MM.1S (cell line): ENCODE data around the gene RPGRIP1L.

ENCODE experiments used
- DNase-seq: peaks from one replicate; pipeline ENCODE4 v3.0.0-alpha.2; 2015
- H2AFZ ChIP-seq: fragments of 300-600 bp; sonication (generic); 2 replicates; pipeline ENCODE4 v1.6.0; 2016; ENCODE audit warnings: antibody characterized with exemption, low read length
- H3F3A ChIP-seq: fragments of 300-600 bp; sonication (generic); 2 replicates; pipeline ENCODE4 v1.6.1; 2016; ENCODE audit warnings: mild to moderate bottlenecking, antibody characterized with exemption, low read length, moderate library complexity, mixed read lengths; ENCODE audit not compliant: insufficient read depth
- H3K27ac ChIP-seq: fragments of 300-600 bp; sonication (generic); 2 replicates; pipeline ENCODE4 v1.5.1; 2016; ENCODE audit warnings: mild to moderate bottlenecking, low read length
- H3K27me3 ChIP-seq: fragments of 300-600 bp; sonication (generic); replicated peaks from 2 replicates; pipeline ENCODE4 v1.6.0; 2016; ENCODE audit warnings: low read length; ENCODE audit not compliant: insufficient read depth
- H3K36me3 ChIP-seq: fragments of 300-600 bp; sonication (generic); replicated peaks from 2 replicates; pipeline ENCODE4 v1.6.1; 2016; ENCODE audit warnings: mild to moderate bottlenecking, low read length, mixed read lengths; ENCODE audit not compliant: insufficient read depth
- H3K4me1 ChIP-seq: fragments of 300-600 bp; sonication (generic); 2 replicates; pipeline ENCODE4 v1.6.1; 2016; ENCODE audit warnings: low read length, mixed read lengths
- H3K4me2 ChIP-seq: fragments of 300-600 bp; sonication (generic); 2 replicates; pipeline ENCODE4 v1.6.0; 2016; ENCODE audit warnings: low read depth, low read length
- H3K4me3 ChIP-seq: fragments of 300-600 bp; sonication (generic); 2 replicates; pipeline ENCODE4 v1.5.1; 2016; ENCODE audit warnings: low read length, mixed read lengths
- H3K79me2 ChIP-seq: fragments of 300-600 bp; sonication (generic); 2 replicates; pipeline ENCODE4 v1.6.1; 2016; ENCODE audit warnings: mixed run types, low read length, mixed read lengths
- H3K9ac ChIP-seq: fragments of 300-600 bp; sonication (generic); 2 replicates; pipeline ENCODE4 v1.6.1; 2016; ENCODE audit warnings: low read length, mixed read lengths
- H3K9me2 ChIP-seq: fragments of 300-600 bp; sonication (generic); replicated peaks from 2 replicates; pipeline ENCODE4 v1.6.1; 2016; ENCODE audit warnings: mild to moderate bottlenecking, low read length, mixed read lengths; ENCODE audit not compliant: insufficient read depth
- H3K9me3 ChIP-seq: fragments of 300-600 bp; sonication (generic); replicated peaks from 2 replicates; pipeline ENCODE4 v1.6.1; 2016; ENCODE audit warnings: mild to moderate bottlenecking, low read length, mixed read lengths; ENCODE audit not compliant: insufficient read depth
- H4K20me1 ChIP-seq: fragments of 300-600 bp; sonication (generic); 2 replicates; pipeline ENCODE4 v1.6.1; 2016; ENCODE audit warnings: mild to moderate bottlenecking, low read length, moderate library complexity, mixed read lengths; ENCODE audit not compliant: insufficient read depth
- EZH2 ChIP-seq: fragments of 300-600 bp; sonication (generic); optimal IDR thresholded peaks from 2 replicates; pipeline ENCODE3; 2017; ENCODE audit warnings: low read depth, mild to moderate bottlenecking, antibody characterized with exemption, low read length, mixed read lengths
- EZH2phosphoT487 ChIP-seq: fragments of 300-600 bp; sonication (generic); IDR thresholded peaks from 2 replicates; pipeline ENCODE4 v1.6.1; 2018; ENCODE audit warnings: antibody characterized with exemption, low read length
- TF ChIP-seq, protein P1 (sequence below): fragments of 300-600 bp; sonication (generic); IDR thresholded peaks from 2 replicates; pipeline ENCODE4 v1.5.1; 2016; ENCODE audit warnings: antibody characterized with exemption, low read length, mixed read lengths

The RPGRIP1L gene

DNA sequence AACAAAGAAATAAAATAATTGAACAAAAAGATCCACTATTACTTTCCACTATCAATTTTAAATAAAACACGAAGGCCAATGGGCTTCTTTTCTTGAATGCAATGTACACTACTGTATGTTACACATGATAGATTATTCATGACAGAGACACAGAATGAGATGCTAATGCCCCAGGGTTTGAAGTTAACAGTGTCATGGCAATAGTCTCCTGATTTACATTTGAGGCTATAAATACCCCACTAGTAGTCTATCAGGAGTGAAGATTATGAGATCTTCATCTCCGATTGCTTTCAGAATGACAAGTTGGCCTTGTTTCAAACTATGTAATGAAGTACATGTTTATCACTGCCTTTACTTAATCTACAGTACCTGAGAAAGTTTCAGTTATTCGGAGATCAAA, 84.4 kb downstream of the RPGRIP1L start:
- Histone ChIP-seq H3K4me3 (no peak overlapping the region), H3K9me3 (no peaks in the 10 kb centered on the region; the same call in 1 of the 2 replicates), H4K20me1 (no peaks in the 10 kb centered on the region), H3K79me2 (no peaks in the 10 kb centered on the region), H3K4me2 (no peak overlapping the region), H3K9me2 (no peaks in the 10 kb centered on the region), H2AFZ (no peak overlapping the region), H3K36me3 (no peaks in the 10 kb centered on the region), H3K27ac (no peak overlapping the region), H3K4me1 (no peaks in the 10 kb centered on the region), H3F3A (no peaks in the 10 kb centered on the region), H3K27me3 (no peaks in the 10 kb centered on the region), H3K9ac (no peak overlapping the region)
- no peak for TF ChIP-seq EZH2
- TF ChIP-seq, protein P1, sequence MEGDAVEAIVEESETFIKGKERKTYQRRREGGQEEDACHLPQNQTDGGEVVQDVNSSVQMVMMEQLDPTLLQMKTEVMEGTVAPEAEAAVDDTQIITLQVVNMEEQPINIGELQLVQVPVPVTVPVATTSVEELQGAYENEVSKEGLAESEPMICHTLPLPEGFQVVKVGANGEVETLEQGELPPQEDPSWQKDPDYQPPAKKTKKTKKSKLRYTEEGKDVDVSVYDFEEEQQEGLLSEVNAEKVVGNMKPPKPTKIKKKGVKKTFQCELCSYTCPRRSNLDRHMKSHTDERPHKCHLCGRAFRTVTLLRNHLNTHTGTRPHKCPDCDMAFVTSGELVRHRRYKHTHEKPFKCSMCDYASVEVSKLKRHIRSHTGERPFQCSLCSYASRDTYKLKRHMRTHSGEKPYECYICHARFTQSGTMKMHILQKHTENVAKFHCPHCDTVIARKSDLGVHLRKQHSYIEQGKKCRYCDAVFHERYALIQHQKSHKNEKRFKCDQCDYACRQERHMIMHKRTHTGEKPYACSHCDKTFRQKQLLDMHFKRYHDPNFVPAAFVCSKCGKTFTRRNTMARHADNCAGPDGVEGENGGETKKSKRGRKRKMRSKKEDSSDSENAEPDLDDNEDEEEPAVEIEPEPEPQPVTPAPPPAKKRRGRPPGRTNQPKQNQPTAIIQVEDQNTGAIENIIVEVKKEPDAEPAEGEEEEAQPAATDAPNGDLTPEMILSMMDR = no peak
- no peak for TF ChIP-seq EZH2phosphoT487
- no peak for DNase-seq

DNA sequence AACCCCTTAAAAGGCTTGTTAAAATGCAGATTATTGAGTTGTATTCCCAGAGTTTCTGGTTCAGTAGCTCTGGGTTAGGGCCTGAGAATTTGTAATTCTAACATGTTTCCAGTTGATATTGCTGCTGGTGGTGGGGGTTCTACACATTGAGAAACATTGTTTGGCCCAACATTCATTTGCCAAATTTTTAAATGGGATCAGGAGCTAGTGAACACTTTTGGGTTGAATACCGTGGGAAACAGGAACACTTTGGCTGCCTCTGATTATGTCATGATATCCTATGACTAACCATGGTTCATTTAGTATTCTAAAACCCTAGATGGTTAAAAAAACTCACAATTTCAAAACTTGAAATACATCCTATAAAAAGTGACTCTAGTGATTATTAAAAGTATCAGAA, 89.3 kb downstream of the RPGRIP1L start:
- no peak overlapping the region for H3K4me3 ChIP-seq
- no peak overlapping the region for H3K27ac ChIP-seq
- H3K36me3 ChIP-seq = no peaks in the 10 kb centered on the region
- no peaks in the 10 kb centered on the region for H3K9me2 ChIP-seq
- no peak overlapping the region for H3K4me2 ChIP-seq
- H4K20me1 ChIP-seq = no peaks in the 10 kb centered on the region
- DNase-seq = no peak
- no peak for TF ChIP-seq EZH2
- TF ChIP-seq, protein P1 = no peak
- TF ChIP-seq EZH2phosphoT487 = no peak
- H3F3A ChIP-seq = no peaks in the 10 kb centered on the region
- no peaks in the 10 kb centered on the region for H3K9me3 ChIP-seq
- H3K4me1 ChIP-seq = no peaks in the 10 kb centered on the region
- H3K79me2 ChIP-seq = no peaks in the 10 kb centered on the region
- no peak overlapping the region for H3K9ac ChIP-seq
- H3K27me3 ChIP-seq = no peaks in the 10 kb centered on the region
- no peak overlapping the region for H2AFZ ChIP-seq

DNA sequence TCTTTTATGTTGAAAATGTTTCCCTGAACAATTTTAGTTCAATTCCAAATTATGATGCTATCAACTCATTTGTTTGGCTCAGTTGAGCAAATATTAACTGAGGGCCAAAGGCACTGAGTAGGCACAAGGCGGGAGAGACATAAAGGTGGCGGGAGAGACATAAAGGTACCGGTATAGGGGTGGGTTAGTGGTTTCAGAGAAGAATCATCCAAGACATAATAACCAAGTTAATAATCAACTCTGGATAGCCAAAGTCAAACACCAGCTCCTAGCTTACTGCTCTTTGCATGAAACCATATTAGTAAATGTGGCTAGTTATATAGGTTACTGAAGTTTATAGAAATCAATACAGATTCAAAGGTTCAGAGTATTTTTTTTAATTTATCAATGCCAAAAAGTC, 91.7 kb downstream of the RPGRIP1L start:
- no peaks in the 10 kb centered on the region for H3K79me2 ChIP-seq
- H3F3A ChIP-seq = no peaks in the 10 kb centered on the region

More for the DNA sequence above, 91.7 kb downstream of the RPGRIP1L start:
- no peak overlapping the region for H3K27ac ChIP-seq
- TF ChIP-seq EZH2 (no peak), EZH2phosphoT487 (no peak)
- TF ChIP-seq, protein P1 = no peak
- no peaks in the 10 kb centered on the region for H3K27me3 ChIP-seq
- H4K20me1 ChIP-seq = no peaks in the 10 kb centered on the region
- H3K36me3 ChIP-seq = no peaks in the 10 kb centered on the region
- no peaks in the 10 kb centered on the region for H3K9me3 ChIP-seq
- no peak overlapping the region for H3K9ac ChIP-seq
- no peak overlapping the region for H3K4me2 ChIP-seq
- H2AFZ ChIP-seq = no peak overlapping the region
- DNase-seq = no peak
- no peaks in the 10 kb centered on the region for H3K9me2 ChIP-seq
- H3K4me1 ChIP-seq = no peaks in the 10 kb centered on the region
- H3K4me3 ChIP-seq = no peak overlapping the region
